Measurements from ENCODE around the gene COPZ2. TPM values are rescaled to one million over a fixed set of nuclear protein-coding genes. Genes with fewer than 3 reads are reported as not detected.

COPZ2 gene
- total RNA-seq, 1 experiment from 2014 or later, result 1.3 TPM

DNA sequence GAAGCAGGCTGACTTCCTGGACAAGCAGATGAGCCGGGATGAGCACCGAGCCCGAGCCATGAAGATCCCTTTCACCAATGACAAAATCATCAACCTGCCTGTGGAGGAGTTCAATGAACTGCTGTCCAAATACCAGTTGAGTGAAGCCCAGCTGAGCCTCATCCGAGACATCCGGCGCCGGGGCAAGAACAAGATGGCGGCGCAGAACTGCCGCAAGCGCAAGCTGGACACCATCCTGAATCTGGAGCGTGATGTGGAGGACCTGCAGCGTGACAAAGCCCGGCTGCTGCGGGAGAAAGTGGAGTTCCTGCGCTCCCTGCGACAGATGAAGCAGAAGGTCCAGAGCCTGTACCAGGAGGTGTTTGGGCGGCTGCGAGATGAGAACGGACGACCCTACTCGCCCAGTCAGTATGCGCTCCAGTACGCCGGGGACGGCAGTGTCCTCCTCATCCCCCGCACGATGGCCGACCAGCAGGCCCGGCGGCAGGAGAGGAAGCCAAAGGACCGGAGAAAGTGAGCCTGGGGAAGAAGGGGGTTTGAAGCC, 21.6 kb upstream of the COPZ2 start:
- Histone ChIP-seq H3K4me1 (ENCODE audit: insufficient read depth, low read length) (no peaks in the 10 kb centered on the region), H3K9ac (ENCODE audit: low read length) (no peak overlapping the region), H3K9me2 (replicated peaks; ENCODE audit: low read length) (no peaks in the 10 kb centered on the region), H3K36me3 (ENCODE audit: low read depth, low read length) (peaks cover 73% of the 10 kb centered on the region), H4K20me1 (ENCODE audit: low read length) (peaks cover 19% of the 10 kb centered on the region; the same call in 1 of the 2 replicates), H3K4me2 (ENCODE audit: low read length) (no peak overlapping the region), H3F3A (ENCODE audit: low read length, unreplicated experiment) (peaks cover 3% of the 10 kb centered on the region), H3K4me3 (ENCODE audit: low read length) (no peak overlapping the region), H3K27me3 (ENCODE audit: low read length) (no peaks in the 10 kb centered on the region), H2AFZ (ENCODE audit: low read length) (no peak overlapping the region), H3K79me2 (ENCODE audit: low read length) (peaks cover 21% of the 10 kb centered on the region), H3K9me3 (ENCODE audit: low read length) (no peaks in the 10 kb centered on the region), H3K27ac (ENCODE audit: low read length) (no peak overlapping the region)
- DNase-seq (no peak), ATAC-seq (no peak)
- POLR2A ChIA-PET (ENCODE audit: unreplicated experiment), result no interaction called here
- BruUV-seq (replicated peaks), result TSS peak; percentile 19
- intact Hi-C loops (cut with micrococcal nuclease), result no loop called here
- TF ChIP-seq EZH2phosphoT487 (IDR thresholded peaks at IDR 0.05; ENCODE audit: borderline replicate concordance, low read length), result no peak
- no peak for TF ChIP-seq EZH2 (IDR thresholded peaks at IDR 0.05; ENCODE audit: low read length, unreplicated experiment)
- TF ChIP-seq, protein P1, sequence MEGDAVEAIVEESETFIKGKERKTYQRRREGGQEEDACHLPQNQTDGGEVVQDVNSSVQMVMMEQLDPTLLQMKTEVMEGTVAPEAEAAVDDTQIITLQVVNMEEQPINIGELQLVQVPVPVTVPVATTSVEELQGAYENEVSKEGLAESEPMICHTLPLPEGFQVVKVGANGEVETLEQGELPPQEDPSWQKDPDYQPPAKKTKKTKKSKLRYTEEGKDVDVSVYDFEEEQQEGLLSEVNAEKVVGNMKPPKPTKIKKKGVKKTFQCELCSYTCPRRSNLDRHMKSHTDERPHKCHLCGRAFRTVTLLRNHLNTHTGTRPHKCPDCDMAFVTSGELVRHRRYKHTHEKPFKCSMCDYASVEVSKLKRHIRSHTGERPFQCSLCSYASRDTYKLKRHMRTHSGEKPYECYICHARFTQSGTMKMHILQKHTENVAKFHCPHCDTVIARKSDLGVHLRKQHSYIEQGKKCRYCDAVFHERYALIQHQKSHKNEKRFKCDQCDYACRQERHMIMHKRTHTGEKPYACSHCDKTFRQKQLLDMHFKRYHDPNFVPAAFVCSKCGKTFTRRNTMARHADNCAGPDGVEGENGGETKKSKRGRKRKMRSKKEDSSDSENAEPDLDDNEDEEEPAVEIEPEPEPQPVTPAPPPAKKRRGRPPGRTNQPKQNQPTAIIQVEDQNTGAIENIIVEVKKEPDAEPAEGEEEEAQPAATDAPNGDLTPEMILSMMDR (conservative IDR thresholded peaks at IDR 0.05; ENCODE audit: low read depth, low read length), result no peak
- CTCF ChIA-PET, result no interaction called here

GRCh38 chr17:48058393-48059124, 21.0 kb upstream of the COPZ2 start:
- H3K9ac ChIP-seq (ENCODE audit: low read length), result no peak overlapping the region
- BruUV-seq (replicated peaks), result no TSS peak
- H3K36me3 ChIP-seq (ENCODE audit: low read depth, low read length), result peaks cover 76% of the 10 kb centered on the region
- H3K9me3 ChIP-seq (ENCODE audit: low read length), result no peaks in the 10 kb centered on the region
- H3K27ac ChIP-seq (ENCODE audit: low read length), result no peak overlapping the region
- H3K79me2 ChIP-seq (ENCODE audit: low read length), result peaks cover 27% of the 10 kb centered on the region
- TF ChIP-seq EZH2phosphoT487 (IDR thresholded peaks at IDR 0.05; ENCODE audit: borderline replicate concordance, low read length) (no peak), EZH2 (IDR thresholded peaks at IDR 0.05; ENCODE audit: low read length, unreplicated experiment) (no peak)
- TF ChIP-seq, protein P1 (conservative IDR thresholded peaks at IDR 0.05; ENCODE audit: low read depth, low read length), result no peak
- no peak for DNase-seq
- no peak for ATAC-seq
- no peak overlapping the region for H3K4me2 ChIP-seq (ENCODE audit: low read length)
- peaks cover 24% of the 10 kb centered on the region for H4K20me1 ChIP-seq (ENCODE audit: low read length)
- ChIA-PET POLR2A (ENCODE audit: unreplicated experiment) (interaction anchor here (0.6 kb wide), 1 partner anchor 10 kb away, joined by 3 read pairs; no protein-coding TSS in a partner anchor), CTCF (no interaction called here)
- no peaks in the 10 kb centered on the region for H3K4me1 ChIP-seq (ENCODE audit: insufficient read depth, low read length)
- no peak overlapping the region for H2AFZ ChIP-seq (ENCODE audit: low read length)
- H3F3A ChIP-seq (ENCODE audit: low read length, unreplicated experiment), result no peaks in the 10 kb centered on the region
- no peaks in the 10 kb centered on the region for H3K27me3 ChIP-seq (ENCODE audit: low read length)
- no peaks in the 10 kb centered on the region for H3K9me2 ChIP-seq (replicated peaks; ENCODE audit: low read length)
- intact Hi-C loops (cut with micrococcal nuclease), result no loop called here
- no peak overlapping the region for H3K4me3 ChIP-seq (ENCODE audit: low read length)

DNA sequence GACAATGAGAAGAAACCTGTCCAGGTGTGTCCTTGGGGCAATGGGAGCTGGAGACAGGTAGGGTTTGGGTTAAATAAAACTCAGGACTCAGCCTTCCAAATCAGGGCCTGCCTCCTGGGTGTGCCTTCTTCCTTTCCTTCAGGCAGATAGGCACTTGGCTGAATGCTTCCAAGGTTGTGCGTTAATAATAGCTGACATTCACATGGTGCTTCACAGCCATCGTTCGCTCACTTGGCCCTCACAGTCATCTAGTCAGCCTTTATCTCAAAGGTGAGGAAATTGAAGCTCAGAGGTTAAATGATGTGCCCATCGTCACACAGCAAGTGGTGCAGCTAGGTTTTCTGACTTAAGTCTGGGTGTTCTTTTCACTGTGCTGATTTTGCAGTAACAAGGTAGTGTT, 20.0 kb upstream of the COPZ2 start:
- no peak for TF ChIP-seq EZH2phosphoT487 (IDR thresholded peaks at IDR 0.05; ENCODE audit: borderline replicate concordance, low read length)
- TF ChIP-seq, protein P1 (conservative IDR thresholded peaks at IDR 0.05; ENCODE audit: low read depth, low read length), result no peak
- no peak for TF ChIP-seq EZH2 (IDR thresholded peaks at IDR 0.05; ENCODE audit: low read length, unreplicated experiment)
- CTCF ChIA-PET, result no interaction called here
- H4K20me1 ChIP-seq (ENCODE audit: low read length), result peaks cover 32% of the 10 kb centered on the region
- H3K27me3 ChIP-seq (ENCODE audit: low read length), result no peaks in the 10 kb centered on the region
- no peak overlapping the region for H2AFZ ChIP-seq (ENCODE audit: low read length)
- no peaks in the 10 kb centered on the region for H3K9me2 ChIP-seq (replicated peaks; ENCODE audit: low read length)
- H3K9ac ChIP-seq (ENCODE audit: low read length), result no peak overlapping the region
- no TSS peak for BruUV-seq (replicated peaks)
- no peaks in the 10 kb centered on the region for H3K9me3 ChIP-seq (ENCODE audit: low read length)
- peaks cover 9% of the 10 kb centered on the region for H3K4me1 ChIP-seq (ENCODE audit: insufficient read depth, low read length)
- H3K4me2 ChIP-seq (ENCODE audit: low read length), result no peak overlapping the region
- no peak for DNase-seq
- H3K4me3 ChIP-seq (ENCODE audit: low read length), result no peak overlapping the region
- peaks cover 37% of the 10 kb centered on the region for H3K79me2 ChIP-seq (ENCODE audit: low read length)
- no peak overlapping the region for H3K27ac ChIP-seq (ENCODE audit: low read length)
- intact Hi-C loops (cut with micrococcal nuclease), result no loop called here
- ATAC-seq, result no peak
- peaks cover 76% of the 10 kb centered on the region for H3K36me3 ChIP-seq (ENCODE audit: low read depth, low read length)
- POLR2A ChIA-PET (ENCODE audit: unreplicated experiment), result no interaction called here
- H3F3A ChIP-seq (ENCODE audit: low read length, unreplicated experiment), result no peaks in the 10 kb centered on the region
